HCT116 (cell line): ENCODE measurements around the gene ALK. TPM values are rescaled to one million over a fixed set of nuclear protein-coding genes. Genes with fewer than 3 reads are reported as not detected.

Experiments
- ATAC-seq: fragments of 200-7000 bp; cut with Tn5 transposase; 2 replicates; pipeline ENCODE4 v1.9.1; 2020; ENCODE audit warnings: mild to moderate bottlenecking, moderate library complexity
- BruUV-seq: library from RNA; stranded (reverse); fragments of 400-500 nt; replicated peaks from 2 replicates; lab custom pipeline; 2021; lab: Mats Ljungman, UMichigan
- CTCF ChIA-PET: fragments of 300-600 bp; sonication (Branson Sonifier 250); formaldehyde crosslinking; loops from one replicate; lab custom pipeline; 2021; ENCODE audit warnings: antibody characterized with exemption; lab: Charles Lee
- POLR2A ChIA-PET: fragments of 300-600, 350-600 bp; sonication (Branson Sonifier 250); formaldehyde crosslinking; loops from one replicate; lab custom pipeline; 2021; ENCODE audit warnings: antibody characterized with exemption; lab: Charles Lee
- RAD21 ChIA-PET, 2 experiments: fragments of 300-600 bp; sonication (Branson Sonifier 250); formaldehyde crosslinking; loops; one replicate each; lab custom pipeline; 2023; ENCODE audit warnings: low total read pairs in 2 of 2; ENCODE audit not compliant: uncharacterized antibody in 2 of 2, unreplicated experiment in 2 of 2, low non-redundant PET in 1 of 2; lab: Charles Lee
- DNase-seq: peaks from one replicate; pipeline ENCODE4 v3.0.0-alpha.2; 2010; ENCODE audit warnings: low read depth, low spot score
- H2AFZ ChIP-seq: fragments of 200-600 bp; shearing (Covaris generic), sonication (generic); 2 replicates; pipeline ENCODE4 v1.6.1; 2017; ENCODE audit warnings: low read depth, mixed run types, mixed read lengths, antibody characterized with exemption, low read length; ENCODE audit not compliant: poor library complexity, severe bottlenecking
- H3K27ac ChIP-seq: 2 replicates; pipeline ENCODE4 v1.5.1; 2012; ENCODE audit warnings: low read depth, low read length
- H3K27me3 ChIP-seq: fragments of 200-600 bp; sonication (generic); 2 replicates; pipeline ENCODE4 v1.6.1; 2016; ENCODE audit warnings: mixed run types, low read length, mixed read lengths; ENCODE audit not compliant: insufficient read depth
- H3K36me3 ChIP-seq, 2 experiments: fragments of 200-500 bp in 1 of 2; fragments of 200-600 bp in 1 of 2; sonication (Bioruptor generic) in 1 of 2; sonication (generic) in 1 of 2; 2 replicates each; pipeline versions ENCODE4 v1.5.1 to v1.6.1; 2014 to 2016; ENCODE audit warnings: low read length in 2 of 2, inconsistent platforms in 1 of 2, mixed read lengths in 1 of 2, mixed run types in 1 of 2; ENCODE audit not compliant: insufficient read depth in 2 of 2, control insufficient read depth in 1 of 2
- H3K4me1 ChIP-seq, 2 experiments: fragments of 200-600 bp in 1 of 2; sonication (generic) in 1 of 2; 2 replicates each; pipeline versions ENCODE4 v1.5.1 to v1.6.1; 2012 to 2017; ENCODE audit warnings: low read length in 2 of 2, inconsistent platforms in 1 of 2, mild to moderate bottlenecking in 1 of 2, mixed read lengths in 1 of 2, mixed run types in 1 of 2, moderate library complexity in 1 of 2; ENCODE audit not compliant: insufficient read depth in 2 of 2, control insufficient read depth in 1 of 2
- H3K4me2 ChIP-seq: fragments of 200-600 bp; sonication (generic); 2 replicates; pipeline ENCODE4 v1.6.1; 2017; ENCODE audit warnings: mixed run types, low read length, mixed read lengths
- H3K4me3 ChIP-seq, 2 experiments: fragments of 200-600 bp in 1 of 2; sonication (generic) in 1 of 2; replicated peaks in 1 of 2; 2 replicates each; pipeline ENCODE4 v1.5.1; 2011 to 2016; ENCODE audit warnings: low read length in 2 of 2, control low read depth in 1 of 2, low read depth in 1 of 2, mild to moderate bottlenecking in 1 of 2, mixed read lengths in 1 of 2, mixed run types in 1 of 2
- H3K79me2 ChIP-seq: fragments of 200-600 bp; sonication (generic); 2 replicates; pipeline ENCODE4 v1.6.1; 2017; ENCODE audit warnings: mild to moderate bottlenecking, mixed run types, low read length, moderate library complexity, mixed read lengths; ENCODE audit not compliant: insufficient read depth
- H3K9ac ChIP-seq: fragments of 200-600 bp; sonication (generic); 2 replicates; pipeline ENCODE4 v1.6.1; 2016; ENCODE audit warnings: low read length, mixed read lengths
- H3K9me2 ChIP-seq: fragments of 200-600 bp; sonication (generic), shearing (Covaris generic); 2 replicates; pipeline ENCODE4 v1.6.1; 2017; ENCODE audit warnings: mixed run types, mild to moderate bottlenecking, moderate library complexity; ENCODE audit not compliant: insufficient read depth
- H3K9me3 ChIP-seq, 2 experiments: fragments of 200-500 bp in 1 of 2; fragments of 200-600 bp in 1 of 2; sonication (Bioruptor generic) in 1 of 2; sonication (generic) in 1 of 2; 2 replicates each; pipeline ENCODE4 v1.6.1; 2014 to 2017; ENCODE audit warnings: low read length in 2 of 2, mixed read lengths in 2 of 2, inconsistent platforms in 1 of 2, low read depth in 1 of 2, mild to moderate bottlenecking in 1 of 2, mixed run types in 1 of 2, moderate library complexity in 1 of 2; ENCODE audit not compliant: control insufficient read depth in 1 of 2, insufficient read depth in 1 of 2
- H4K20me1 ChIP-seq: fragments of 200-600 bp; sonication (generic), shearing (Covaris generic); 2 replicates; pipeline ENCODE4 v1.6.1; 2017; ENCODE audit warnings: mixed run types, mild to moderate bottlenecking, moderate library complexity; ENCODE audit not compliant: insufficient read depth
- CBX3 ChIP-seq: IDR thresholded peaks from 2 replicates; pipeline ENCODE4 v1.6.1; 2012; ENCODE audit warnings: low read depth
- EGR1 ChIP-seq: IDR thresholded peaks from 2 replicates; pipeline ENCODE4 v1.6.1; 2012; ENCODE audit warnings: low read depth
- ELF1 ChIP-seq: IDR thresholded peaks from 2 replicates; pipeline ENCODE4 v1.6.1; 2012; ENCODE audit warnings: low read depth, borderline replicate concordance
- EZH2 ChIP-seq: fragments of 200-600 bp; sonication (generic); IDR thresholded peaks from 2 replicates; pipeline ENCODE4 v1.6.1; 2017; ENCODE audit warnings: antibody characterized with exemption, mixed run types
- FOSL1 ChIP-seq: IDR thresholded peaks from 2 replicates; pipeline ENCODE4 v1.6.1; 2012; ENCODE audit warnings: low read depth
- JUND ChIP-seq: IDR thresholded peaks from 2 replicates; pipeline ENCODE4 v1.6.1; 2012
- POLR2A ChIP-seq: IDR thresholded peaks from 2 replicates; pipeline ENCODE4 v1.7.0; 2011; ENCODE audit warnings: borderline replicate concordance; ENCODE audit not compliant: insufficient read depth, insufficient read length; ENCODE audit errors: extremely low read depth
- POLR2AphosphoS5 ChIP-seq: IDR thresholded peaks from 2 replicates; pipeline ENCODE4 v1.6.1; 2011; ENCODE audit warnings: mild to moderate bottlenecking, low read depth, low read length, moderate library complexity
- RAD21 ChIP-seq: IDR thresholded peaks from 2 replicates; pipeline ENCODE4 v1.6.1; 2012; ENCODE audit warnings: low read depth, mild to moderate bottlenecking
- SIN3A ChIP-seq: IDR thresholded peaks from 2 replicates; pipeline ENCODE4 v1.6.1; 2012; ENCODE audit warnings: low read depth
- SP1 ChIP-seq: IDR thresholded peaks from 2 replicates; pipeline ENCODE4 v1.6.1; 2012; ENCODE audit warnings: low read depth
- SRF ChIP-seq: IDR thresholded peaks from 2 replicates; pipeline ENCODE4 v1.6.1; 2012; ENCODE audit warnings: low read depth
- TCF7L2 ChIP-seq: IDR thresholded peaks from 2 replicates; pipeline ENCODE4 v1.7.0; 2011; ENCODE audit warnings: borderline replicate concordance, inconsistent platforms; ENCODE audit not compliant: insufficient read depth, insufficient read length; ENCODE audit errors: extremely low read depth
- YY1 ChIP-seq: IDR thresholded peaks from 2 replicates; pipeline ENCODE4 v1.6.1; 2011; ENCODE audit warnings: low read length, low read depth, moderate library complexity, mild to moderate bottlenecking; ENCODE audit not compliant: insufficient replicate concordance; ENCODE audit errors: extremely low read depth
- ZFX ChIP-seq: fragments of 450-650 bp; IDR thresholded peaks from 2 replicates; pipeline ENCODE4 v1.6.1; 2017
- ZNF274 ChIP-seq: fragments of 200-500 bp; sonication (Bioruptor generic); IDR thresholded peaks from 2 replicates; pipeline ENCODE4 v1.6.1; 2014; ENCODE audit warnings: mild to moderate bottlenecking, low read depth, low read length, inconsistent platforms
- intact Hi-C: fragments of 100-400 bp; cut with micrococcal nuclease; formaldehyde crosslinking; loops from 2 replicates; pipeline ENCODE4 v1.10.0; 2022
- total RNA-seq: library from RNA; stranded (reverse); gene quantifications from one replicate; pipeline ENCODE4 v1.2.1, GENCODE V29; 2021; ENCODE audit not compliant: unreplicated experiment
- TF ChIP-seq, protein P1 (sequence below): IDR thresholded peaks from 2 replicates; pipeline ENCODE4 v1.6.1; 2012
- TF ChIP-seq, protein P2 (sequence below): IDR thresholded peaks from 2 replicates; pipeline ENCODE4 v1.6.1; 2012
- TF ChIP-seq, protein P3 (sequence below), 3 experiments: fragments of 200-600 bp in 1 of 3; sonication (generic) in 1 of 3; IDR thresholded peaks in 2 of 3; conservative IDR thresholded peaks in 1 of 3; 2 replicates each; pipeline ENCODE4 v1.5.1; 2012 to 2017; ENCODE audit warnings: low read depth in 2 of 3, low read length in 2 of 3, antibody characterized with exemption in 1 of 3, borderline replicate concordance in 1 of 3, control low read depth in 1 of 3, mild to moderate bottlenecking in 1 of 3, mixed read lengths in 1 of 3, mixed run types in 1 of 3, moderate library complexity in 1 of 3; ENCODE audit not compliant: insufficient read depth in 1 of 3
- TF ChIP-seq, protein P4 (sequence below): IDR thresholded peaks from 2 replicates; pipeline ENCODE4 v1.6.1; 2012; ENCODE audit warnings: low read depth

Gene ALK
- total RNA-seq, 1 experiment from 2014 or later, result not detected

DNA sequence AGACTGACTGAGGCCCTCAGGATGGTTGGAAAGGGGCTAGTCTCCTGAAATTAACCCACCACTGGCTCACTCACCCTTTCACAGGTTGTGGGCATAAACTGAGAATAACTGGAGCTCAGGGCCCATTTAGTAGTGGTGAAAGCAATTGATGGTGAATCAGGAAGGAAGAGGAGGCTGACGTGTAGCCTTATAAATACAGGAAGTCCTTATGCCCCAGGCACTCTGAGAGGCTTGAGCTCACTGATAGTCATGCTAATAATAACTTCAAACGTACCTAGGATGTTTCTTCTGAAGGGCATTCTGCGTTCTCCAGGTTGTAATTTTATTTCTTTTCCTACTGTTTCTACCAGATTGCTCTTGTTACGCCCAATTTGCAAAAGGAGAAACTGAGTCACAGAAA is 477.8 kb downstream of the ALK start:
- H3K9ac ChIP-seq, result no peak overlapping the region
- no peaks in the 10 kb centered on the region for H3K4me1 ChIP-seq
- intact Hi-C loops, result no loop called here
- H3K27ac ChIP-seq, result no peak overlapping the region
- peaks cover 55% of the 10 kb centered on the region for H3K27me3 ChIP-seq
- DNase-seq, result no peak
- no peaks in the 10 kb centered on the region for H3K79me2 ChIP-seq
- ChIA-PET CTCF (no interaction called here), RAD21 (no interaction called here), POLR2A (no interaction called here)
- no peaks in the 10 kb centered on the region for H4K20me1 ChIP-seq
- H3K4me3 ChIP-seq, result no peak overlapping the region
- ATAC-seq, result no peak
- H3K36me3 ChIP-seq, result no peaks in the 10 kb centered on the region
- no peak overlapping the region for H3K4me2 ChIP-seq
- no TSS peak for BruUV-seq
- no peaks in the 10 kb centered on the region for H3K9me2 ChIP-seq
- TF ChIP-seq, protein P1, sequence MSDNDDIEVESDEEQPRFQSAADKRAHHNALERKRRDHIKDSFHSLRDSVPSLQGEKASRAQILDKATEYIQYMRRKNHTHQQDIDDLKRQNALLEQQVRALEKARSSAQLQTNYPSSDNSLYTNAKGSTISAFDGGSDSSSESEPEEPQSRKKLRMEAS, result no peak
- TF ChIP-seq ZFX, result no peak
- no peak for TF ChIP-seq ZNF274
- no peak for TF ChIP-seq EZH2
- TF ChIP-seq, protein P2, sequence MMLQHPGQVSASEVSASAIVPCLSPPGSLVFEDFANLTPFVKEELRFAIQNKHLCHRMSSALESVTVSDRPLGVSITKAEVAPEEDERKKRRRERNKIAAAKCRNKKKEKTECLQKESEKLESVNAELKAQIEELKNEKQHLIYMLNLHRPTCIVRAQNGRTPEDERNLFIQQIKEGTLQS, result no peak
- no peak for TF ChIP-seq EGR1
- no peak for TF ChIP-seq RAD21
- TF ChIP-seq, protein P3, sequence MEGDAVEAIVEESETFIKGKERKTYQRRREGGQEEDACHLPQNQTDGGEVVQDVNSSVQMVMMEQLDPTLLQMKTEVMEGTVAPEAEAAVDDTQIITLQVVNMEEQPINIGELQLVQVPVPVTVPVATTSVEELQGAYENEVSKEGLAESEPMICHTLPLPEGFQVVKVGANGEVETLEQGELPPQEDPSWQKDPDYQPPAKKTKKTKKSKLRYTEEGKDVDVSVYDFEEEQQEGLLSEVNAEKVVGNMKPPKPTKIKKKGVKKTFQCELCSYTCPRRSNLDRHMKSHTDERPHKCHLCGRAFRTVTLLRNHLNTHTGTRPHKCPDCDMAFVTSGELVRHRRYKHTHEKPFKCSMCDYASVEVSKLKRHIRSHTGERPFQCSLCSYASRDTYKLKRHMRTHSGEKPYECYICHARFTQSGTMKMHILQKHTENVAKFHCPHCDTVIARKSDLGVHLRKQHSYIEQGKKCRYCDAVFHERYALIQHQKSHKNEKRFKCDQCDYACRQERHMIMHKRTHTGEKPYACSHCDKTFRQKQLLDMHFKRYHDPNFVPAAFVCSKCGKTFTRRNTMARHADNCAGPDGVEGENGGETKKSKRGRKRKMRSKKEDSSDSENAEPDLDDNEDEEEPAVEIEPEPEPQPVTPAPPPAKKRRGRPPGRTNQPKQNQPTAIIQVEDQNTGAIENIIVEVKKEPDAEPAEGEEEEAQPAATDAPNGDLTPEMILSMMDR (IDR thresholded peaks at IDR 0.05 in 2 of 3, conservative IDR thresholded peaks at IDR 0.05 in 1 of 3; ENCODE audit: borderline replicate concordance in 1 of 3, insufficient read depth in 1 of 3, low read depth in 2 of 3, low read length in 2 of 3), result no peak
- no peak for TF ChIP-seq TCF7L2
- no peak for TF ChIP-seq SP1
- no peak for TF ChIP-seq SRF
- TF ChIP-seq ELF1, result no peak
- no peak for TF ChIP-seq POLR2A
- TF ChIP-seq YY1, result no peak
- TF ChIP-seq SIN3A, result no peak
- no peak for TF ChIP-seq JUND
- TF ChIP-seq FOSL1, result no peak
- TF ChIP-seq POLR2AphosphoS5, result no peak
- TF ChIP-seq, protein P4, sequence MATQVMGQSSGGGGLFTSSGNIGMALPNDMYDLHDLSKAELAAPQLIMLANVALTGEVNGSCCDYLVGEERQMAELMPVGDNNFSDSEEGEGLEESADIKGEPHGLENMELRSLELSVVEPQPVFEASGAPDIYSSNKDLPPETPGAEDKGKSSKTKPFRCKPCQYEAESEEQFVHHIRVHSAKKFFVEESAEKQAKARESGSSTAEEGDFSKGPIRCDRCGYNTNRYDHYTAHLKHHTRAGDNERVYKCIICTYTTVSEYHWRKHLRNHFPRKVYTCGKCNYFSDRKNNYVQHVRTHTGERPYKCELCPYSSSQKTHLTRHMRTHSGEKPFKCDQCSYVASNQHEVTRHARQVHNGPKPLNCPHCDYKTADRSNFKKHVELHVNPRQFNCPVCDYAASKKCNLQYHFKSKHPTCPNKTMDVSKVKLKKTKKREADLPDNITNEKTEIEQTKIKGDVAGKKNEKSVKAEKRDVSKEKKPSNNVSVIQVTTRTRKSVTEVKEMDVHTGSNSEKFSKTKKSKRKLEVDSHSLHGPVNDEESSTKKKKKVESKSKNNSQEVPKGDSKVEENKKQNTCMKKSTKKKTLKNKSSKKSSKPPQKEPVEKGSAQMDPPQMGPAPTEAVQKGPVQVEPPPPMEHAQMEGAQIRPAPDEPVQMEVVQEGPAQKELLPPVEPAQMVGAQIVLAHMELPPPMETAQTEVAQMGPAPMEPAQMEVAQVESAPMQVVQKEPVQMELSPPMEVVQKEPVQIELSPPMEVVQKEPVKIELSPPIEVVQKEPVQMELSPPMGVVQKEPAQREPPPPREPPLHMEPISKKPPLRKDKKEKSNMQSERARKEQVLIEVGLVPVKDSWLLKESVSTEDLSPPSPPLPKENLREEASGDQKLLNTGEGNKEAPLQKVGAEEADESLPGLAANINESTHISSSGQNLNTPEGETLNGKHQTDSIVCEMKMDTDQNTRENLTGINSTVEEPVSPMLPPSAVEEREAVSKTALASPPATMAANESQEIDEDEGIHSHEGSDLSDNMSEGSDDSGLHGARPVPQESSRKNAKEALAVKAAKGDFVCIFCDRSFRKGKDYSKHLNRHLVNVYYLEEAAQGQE, result no peak
- no peak for TF ChIP-seq CBX3
- no peak overlapping the region for H2AFZ ChIP-seq
- no peaks in the 10 kb centered on the region for H3K9me3 ChIP-seq
